ENCODE data around the gene KRT13.

DNA sequence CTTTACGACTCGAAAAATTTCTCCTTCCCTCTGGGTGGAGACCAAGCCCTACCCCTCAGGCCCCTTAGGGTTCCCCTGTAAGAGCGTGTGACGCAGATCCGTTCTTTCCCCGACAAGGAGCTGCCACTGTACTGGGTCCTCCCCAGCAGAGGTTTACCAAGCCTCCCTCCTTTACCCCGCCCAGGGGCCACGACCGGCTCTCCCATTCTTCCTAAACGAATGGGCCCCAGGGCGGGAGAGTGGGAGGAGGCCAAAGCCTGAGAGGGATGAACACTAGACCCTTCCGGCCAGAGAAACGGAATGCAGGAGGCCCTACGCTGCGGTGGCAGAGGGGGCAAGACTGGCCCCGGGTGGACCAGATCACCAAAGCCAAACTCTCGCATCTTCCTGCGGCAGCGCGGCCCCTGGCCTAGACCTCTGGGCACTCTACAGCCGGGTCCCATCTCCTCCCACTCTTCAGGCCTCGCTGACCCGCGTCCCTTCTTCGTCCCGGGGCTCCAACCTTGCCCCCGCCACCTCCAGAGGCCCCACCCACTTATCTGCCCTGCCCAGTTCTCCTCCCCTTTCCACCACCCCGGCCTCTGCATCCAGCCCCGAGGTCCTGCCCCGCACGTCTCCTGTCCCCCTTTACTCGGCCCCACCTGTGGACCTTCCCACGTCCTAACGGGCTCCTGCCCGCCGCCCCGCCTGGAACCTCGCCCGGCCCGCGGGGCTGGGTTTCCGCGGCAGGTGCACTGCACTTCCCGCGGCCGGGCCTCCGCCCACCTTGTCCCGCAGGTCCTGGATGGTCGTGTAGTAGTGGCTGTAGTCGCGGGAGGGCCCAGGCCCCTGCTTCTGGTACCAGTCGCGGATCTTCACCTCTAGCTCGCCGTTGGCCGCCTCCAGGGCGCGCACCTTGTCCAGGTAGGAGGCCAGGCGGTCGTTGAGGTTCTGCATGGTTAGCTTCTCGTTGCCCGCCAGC, 21.9 kb upstream of the KRT13 start:
- TF ChIP-seq, protein P1, sequence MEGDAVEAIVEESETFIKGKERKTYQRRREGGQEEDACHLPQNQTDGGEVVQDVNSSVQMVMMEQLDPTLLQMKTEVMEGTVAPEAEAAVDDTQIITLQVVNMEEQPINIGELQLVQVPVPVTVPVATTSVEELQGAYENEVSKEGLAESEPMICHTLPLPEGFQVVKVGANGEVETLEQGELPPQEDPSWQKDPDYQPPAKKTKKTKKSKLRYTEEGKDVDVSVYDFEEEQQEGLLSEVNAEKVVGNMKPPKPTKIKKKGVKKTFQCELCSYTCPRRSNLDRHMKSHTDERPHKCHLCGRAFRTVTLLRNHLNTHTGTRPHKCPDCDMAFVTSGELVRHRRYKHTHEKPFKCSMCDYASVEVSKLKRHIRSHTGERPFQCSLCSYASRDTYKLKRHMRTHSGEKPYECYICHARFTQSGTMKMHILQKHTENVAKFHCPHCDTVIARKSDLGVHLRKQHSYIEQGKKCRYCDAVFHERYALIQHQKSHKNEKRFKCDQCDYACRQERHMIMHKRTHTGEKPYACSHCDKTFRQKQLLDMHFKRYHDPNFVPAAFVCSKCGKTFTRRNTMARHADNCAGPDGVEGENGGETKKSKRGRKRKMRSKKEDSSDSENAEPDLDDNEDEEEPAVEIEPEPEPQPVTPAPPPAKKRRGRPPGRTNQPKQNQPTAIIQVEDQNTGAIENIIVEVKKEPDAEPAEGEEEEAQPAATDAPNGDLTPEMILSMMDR (optimal IDR thresholded peaks at IDR 0.05 in 1 of 3, IDR thresholded peaks at IDR 0.05 in 1 of 3, conservative IDR thresholded peaks at IDR 0.05 in 1 of 3; ENCODE audit: extremely low read depth in 1 of 3, insufficient read depth in 2 of 3, low read length in 3 of 3), result peak in 1 of 3 experiments; percentile 9
- TF ChIP-seq EZH2 (IDR thresholded peaks at IDR 0.05; ENCODE audit: low read length), result peak; percentile 29
